Muscle of leg (tissue), 11 donors: ENCODE measurements around the gene MRPL21. TPM values are rescaled to one million over a fixed set of nuclear protein-coding genes. Genes with fewer than 3 reads are reported as not detected.
"Not testable (repeated sequence)": the region's sequence is repeated elsewhere in the genome, so short reads cannot be mapped to it uniquely, and the experiment has no call there.

ENCODE experiments used
- DNase-seq: peaks from one replicate; pipeline ENCODE4 v3.0.0; 2013
- H3K27ac ChIP-seq: one replicate; pipeline ENCODE4 v1.5.1; 2013; ENCODE audit warnings: mild to moderate bottlenecking, low read length, control low read depth
- H3K27me3 ChIP-seq: one replicate; pipeline ENCODE4 v1.6.1; 2013; ENCODE audit warnings: low read length; ENCODE audit not compliant: control insufficient read depth, insufficient read depth
- H3K36me3 ChIP-seq: one replicate; pipeline ENCODE4 v1.6.1; 2013; ENCODE audit warnings: low read length; ENCODE audit not compliant: control insufficient read depth, insufficient read depth
- H3K4me1 ChIP-seq: one replicate; pipeline ENCODE4 v1.6.1; 2013; ENCODE audit warnings: low read length; ENCODE audit not compliant: control insufficient read depth, insufficient read depth
- H3K4me3 ChIP-seq: one replicate; pipeline ENCODE4 v1.5.1; 2013; ENCODE audit warnings: low read length, control low read depth
- H3K9me3 ChIP-seq: replicated peaks from 2 replicates; pipeline ENCODE4 v1.6.1; 2013; ENCODE audit warnings: low read depth, low read length; ENCODE audit not compliant: control insufficient read depth
- WGBS: methylation state at CpG from one replicate; pipeline ENCODE4 v1.1.5; 2013; ENCODE audit warnings: missing lambda C conversion rate; ENCODE audit not compliant: insufficient coverage; 5-methylcytosine and 5-hydroxymethylcytosine counted together
- polyA plus RNA-seq, 8 donors: library from polyadenylated mRNA; unstranded; fragments of 120-200 nt; gene quantifications; one replicate each; pipeline versions ENCODE4 v1.2.1 to v1.2.3, GENCODE V29; 2013; ENCODE audit warnings: inconsistent platforms in 1 of 8, low replicate concordance in 1 of 8; ENCODE audit not compliant: insufficient read length in 8 of 8, insufficient read depth in 1 of 8
- total RNA-seq: library from RNA; stranded (reverse); fragments of 120-200 nt; gene quantifications from one replicate; pipeline ENCODE4 v1.2.4, GENCODE V29; 2013

The MRPL21 gene
- total and polyA plus RNA-seq, 9 donors: 41.0 to 74.8 (median 49.9) TPM

- no peak for DNase-seq
- Histone ChIP-seq H3K27me3 (no peaks in the 10 kb centered on the region), H3K36me3 (peaks cover 68% of the 10 kb centered on the region), H3K27ac (no peak overlapping the region), H3K9me3 (no peaks in the 10 kb centered on the region), H3K4me3 (no peak overlapping the region), H3K4me1 (peaks cover 6% of the 10 kb centered on the region)
- 92% methylated on average over 23 of the region's 23 CpGs for WGBS
Observed at GRCh38 chr11:68896171-68896959, 7.3 kb downstream of the MRPL21 start.

- WGBS: 80% methylated on average over 2 of the region's 5 CpGs
- DNase-seq: no peak
- H3K27ac ChIP-seq: no peak overlapping the region
- peaks cover 26% of the 10 kb centered on the region for H3K4me1 ChIP-seq
- H3K27me3 ChIP-seq: no peaks in the 10 kb centered on the region
- H3K9me3 ChIP-seq: no peaks in the 10 kb centered on the region
- H3K4me3 ChIP-seq: no peak overlapping the region
- peaks cover 57% of the 10 kb centered on the region for H3K36me3 ChIP-seq
Observed at GRCh38 chr11:68893282-68893681, 10.3 kb downstream of the MRPL21 start.

- DNase-seq: no peak
- Histone ChIP-seq H3K4me1 (peaks cover 26% of the 10 kb centered on the region), H3K27ac (no peak overlapping the region), H3K36me3 (peaks cover 50% of the 10 kb centered on the region), H3K9me3 (no peaks in the 10 kb centered on the region), H3K27me3 (no peaks in the 10 kb centered on the region), H3K4me3 (no peak overlapping the region)
- 92% methylated on average over 11 of the region's 20 CpGs for WGBS
Observed at GRCh38 chr11:68892576-68892975, 11.1 kb downstream of the MRPL21 start.

GRCh38 chr11:68891351-68891948 is 12.2 kb downstream of the MRPL21 start:
- H3K4me3 ChIP-seq: no peak overlapping the region
- peaks cover 26% of the 10 kb centered on the region for H3K4me1 ChIP-seq
- H3K27me3 ChIP-seq: no peaks in the 10 kb centered on the region
- H3K36me3 ChIP-seq: peaks cover 39% of the 10 kb centered on the region
- H3K27ac ChIP-seq: peak overlapping the region; percentile 93
- no peak for DNase-seq
- WGBS: 55% methylated on average over 14 of the region's 17 CpGs
- no peaks in the 10 kb centered on the region for H3K9me3 ChIP-seq

DNA sequence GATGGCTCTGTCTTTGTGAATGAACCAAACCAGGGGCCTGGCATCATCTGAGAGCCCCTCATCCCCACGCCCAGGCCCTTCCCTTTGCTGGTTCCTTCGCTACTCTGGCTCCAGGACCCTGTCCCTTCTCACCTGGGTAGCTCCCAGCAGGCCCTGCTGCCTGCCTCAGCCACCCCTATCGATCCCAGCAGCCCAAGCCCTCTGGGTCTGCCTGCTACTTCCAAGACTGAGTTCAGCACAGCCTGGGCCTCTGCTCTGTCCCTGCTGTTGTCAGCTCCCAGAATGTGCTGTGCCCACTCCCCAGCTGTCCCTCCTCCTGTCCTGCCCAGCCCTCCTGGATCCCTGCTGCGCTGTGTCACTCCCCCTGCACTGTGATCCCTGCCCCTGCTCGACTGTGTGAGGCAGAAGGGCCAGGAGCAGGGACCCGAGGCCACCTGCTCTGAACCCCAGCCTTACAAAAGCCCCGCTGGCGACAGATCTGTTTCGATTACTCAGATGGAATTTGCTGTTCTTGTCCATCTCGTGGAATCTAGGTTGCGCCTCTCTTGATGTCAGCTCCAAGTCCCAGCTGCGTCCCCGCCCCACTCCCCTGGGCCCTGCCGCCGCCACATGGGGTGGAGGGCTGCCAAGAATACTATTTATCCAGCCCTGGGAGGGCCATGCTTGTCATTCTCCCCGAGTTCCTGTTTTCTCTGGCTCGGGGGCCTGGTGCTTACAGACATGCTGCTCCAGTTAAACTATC is 13.0 kb downstream of the MRPL21 start:
- no peaks in the 10 kb centered on the region for H3K27me3 ChIP-seq
- 18% methylated on average over 17 of the region's 17 CpGs for WGBS

GRCh38 chr11:68889948-68890446 is 13.6 kb downstream of the MRPL21 start:
- DNase-seq: peak; percentile 97
- H3K4me3 ChIP-seq: no peak overlapping the region
- no peaks in the 10 kb centered on the region for H3K27me3 ChIP-seq
- no peaks in the 10 kb centered on the region for H3K9me3 ChIP-seq
- 18% methylated on average over 15 of the region's 18 CpGs for WGBS
- H3K27ac ChIP-seq: peak overlapping the region; percentile 93
- H3K36me3 ChIP-seq: peaks cover 29% of the 10 kb centered on the region
- peaks cover 26% of the 10 kb centered on the region for H3K4me1 ChIP-seq

More for the DNA sequence above, 13.0 kb downstream of the MRPL21 start:
- H3K36me3 ChIP-seq: peaks cover 31% of the 10 kb centered on the region
- peak; percentile 94 for DNase-seq
- H3K4me3 ChIP-seq: no peak overlapping the region
- no peaks in the 10 kb centered on the region for H3K9me3 ChIP-seq
- H3K27ac ChIP-seq: peak overlapping the region; percentile 93
- peaks cover 26% of the 10 kb centered on the region for H3K4me1 ChIP-seq

DNA sequence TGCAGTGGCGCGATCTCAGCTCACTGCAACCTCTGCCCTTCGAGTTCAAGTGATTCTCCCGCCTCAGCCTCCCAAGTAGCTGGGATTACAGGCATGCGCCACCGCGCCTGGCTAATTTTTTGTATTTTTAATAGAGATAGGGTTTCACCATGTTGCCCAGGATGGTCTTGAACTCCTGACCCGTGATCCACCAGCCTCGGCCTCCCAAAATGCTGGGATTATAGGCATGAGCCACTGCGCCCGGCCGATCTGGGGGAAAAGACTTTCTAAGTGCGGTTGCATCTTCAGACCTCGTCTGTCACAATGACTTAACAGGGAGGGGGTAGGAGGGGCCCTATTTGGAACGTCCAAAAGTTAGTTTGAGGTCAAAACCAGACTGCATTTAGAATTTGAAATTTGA is 18.8 kb downstream of the MRPL21 start:
- DNase-seq, H3K36me3 ChIP-seq, H3K9me3 ChIP-seq, H3K4me3 ChIP-seq, H3K27ac ChIP-seq, H3K4me1 ChIP-seq, H3K27me3 ChIP-seq: not testable (repeated sequence)
- WGBS: 91% methylated on average over 14 of the region's 15 CpGs

- Histone ChIP-seq H3K4me1 (no peaks in the 10 kb centered on the region), H3K9me3 (no peaks in the 10 kb centered on the region), H3K4me3 (no peak overlapping the region), H3K27ac (no peak overlapping the region), H3K36me3 (peaks cover 3% of the 10 kb centered on the region), H3K27me3 (no peaks in the 10 kb centered on the region)
- DNase-seq: no peak
- whole genome bisulfite sequencing: 89% methylated on average over 7 of the region's 13 CpGs
Observed at GRCh38 chr11:68882391-68882790, 21.2 kb downstream of the MRPL21 start.

DNA sequence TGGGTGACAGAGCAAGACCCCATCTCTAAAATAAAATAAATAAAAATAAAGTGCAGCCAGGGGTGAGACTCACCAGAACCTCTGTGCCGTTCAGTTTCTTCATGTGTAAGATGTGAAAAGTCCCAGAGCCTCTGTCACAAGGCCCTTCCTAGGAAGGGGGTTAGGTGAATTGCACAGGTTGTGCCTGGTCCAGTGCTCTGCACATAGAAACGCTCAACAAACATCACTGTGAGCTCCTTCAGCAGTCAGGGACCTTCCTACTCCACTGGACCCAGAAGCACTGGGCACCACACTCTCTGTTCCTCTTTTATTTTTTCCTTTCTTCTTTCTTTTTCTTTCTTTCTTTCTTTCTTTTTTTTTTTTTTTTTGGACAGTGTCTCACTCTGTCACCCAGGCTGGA is 22.3 kb downstream of the MRPL21 start:
- 94% methylated on average over 2 of the region's 2 CpGs for WGBS
- no peak overlapping the region for H3K4me3 ChIP-seq
- DNase-seq: no peak
- no peaks in the 10 kb centered on the region for H3K4me1 ChIP-seq
- H3K27me3 ChIP-seq: no peaks in the 10 kb centered on the region
- peaks cover 3% of the 10 kb centered on the region for H3K36me3 ChIP-seq
- no peak overlapping the region for H3K27ac ChIP-seq
- H3K9me3 ChIP-seq: no peaks in the 10 kb centered on the region

- Histone ChIP-seq H3K27me3 (no peaks in the 10 kb centered on the region), H3K36me3 (peaks cover 3% of the 10 kb centered on the region), H3K9me3 (no peaks in the 10 kb centered on the region), H3K27ac (no peak overlapping the region), H3K4me3 (no peak overlapping the region), H3K4me1 (no peaks in the 10 kb centered on the region)
- no CpG with 5 or more reads among the region's 5 CpGs for WGBS
- DNase-seq: no peak
Observed at GRCh38 chr11:68880851-68881250, 22.8 kb downstream of the MRPL21 start.
